ENCODE results near the gene LRBA. TPM values are rescaled to one million over a fixed set of nuclear protein-coding genes. Genes with fewer than 3 reads are reported as not detected.
A peak's percentile ranks its signal among the peaks of the same experiment; 100 is the strongest.

The LRBA gene
- polyA plus RNA-seq, 5 donors: 39.8 to 58.2 (median 54.4) TPM

GRCh38 chr4:150369434-150370380 lies 645.4 kb downstream of the LRBA start:
- no peak for DNase-seq

GRCh38 chr4:150368667-150369066 lies 646.4 kb downstream of the LRBA start:
- no peak for DNase-seq

GRCh38 chr4:150367326-150367725 lies 647.8 kb downstream of the LRBA start:
- no peak for DNase-seq

GRCh38 chr4:150366487-150366999 lies 648.5 kb downstream of the LRBA start:
- DNase-seq: peak in 1 of 2 donors; percentile 15

DNA sequence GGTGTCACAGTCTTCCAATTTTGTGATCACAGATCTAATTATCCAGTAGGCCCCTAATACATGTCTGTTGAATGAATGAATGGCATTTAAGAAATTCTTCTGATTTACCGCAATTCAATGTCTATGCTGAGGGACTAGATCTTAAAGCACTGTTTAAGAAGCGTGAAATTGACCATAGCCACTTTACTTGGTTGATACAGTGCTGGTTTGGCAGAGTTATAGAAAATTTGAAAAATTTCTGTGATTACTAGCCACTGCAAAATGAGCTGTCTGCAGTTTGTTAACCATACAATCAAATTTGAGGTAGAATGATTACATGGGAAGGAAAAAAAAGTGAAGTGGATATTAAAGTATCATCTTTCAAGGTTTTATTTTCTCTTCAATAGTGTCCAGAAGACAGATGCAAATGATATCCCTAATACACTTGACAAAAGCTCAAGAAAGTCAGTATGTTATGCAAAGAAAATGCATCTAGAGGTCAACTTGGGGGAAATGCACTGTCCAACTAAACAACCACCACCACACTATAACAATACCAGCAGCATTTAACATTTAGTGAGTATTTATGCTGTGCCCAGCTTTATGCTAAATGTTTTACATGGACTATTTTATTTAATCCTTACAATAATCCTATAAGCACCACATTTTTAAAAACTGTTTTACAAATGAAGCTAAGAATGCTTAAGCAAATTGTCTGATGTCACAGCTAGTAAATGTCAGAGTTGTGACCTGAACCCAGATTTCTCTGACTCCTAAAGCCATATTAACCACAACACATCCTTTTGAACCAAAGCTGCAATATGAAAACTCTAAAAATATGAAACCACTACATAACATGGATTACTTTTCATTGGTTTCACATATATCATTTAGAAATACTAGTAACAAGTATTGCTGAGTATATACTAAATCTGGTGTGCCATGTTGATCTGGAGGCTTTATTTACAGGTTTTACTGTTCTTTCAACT lies 651.1 kb downstream of the LRBA start:
- DNase-seq: no peak

GRCh38 chr4:150358691-150359090 lies 656.4 kb downstream of the LRBA start:
- DNase-seq: no peak

- DNase-seq: no peak
Observed at GRCh38 chr4:150357829-150358228, 657.3 kb downstream of the LRBA start.

GRCh38 chr4:150355858-150356455 lies 659.1 kb downstream of the LRBA start:
- no peak for DNase-seq

- DNase-seq: no peak
Observed at GRCh38 chr4:150355418-150355817, 659.7 kb downstream of the LRBA start.

GRCh38 chr4:150354214-150354796 lies 660.8 kb downstream of the LRBA start:
- DNase-seq: no peak

- DNase-seq: no peak
Observed at GRCh38 chr4:150348079-150348478, 667.0 kb downstream of the LRBA start.

DNA sequence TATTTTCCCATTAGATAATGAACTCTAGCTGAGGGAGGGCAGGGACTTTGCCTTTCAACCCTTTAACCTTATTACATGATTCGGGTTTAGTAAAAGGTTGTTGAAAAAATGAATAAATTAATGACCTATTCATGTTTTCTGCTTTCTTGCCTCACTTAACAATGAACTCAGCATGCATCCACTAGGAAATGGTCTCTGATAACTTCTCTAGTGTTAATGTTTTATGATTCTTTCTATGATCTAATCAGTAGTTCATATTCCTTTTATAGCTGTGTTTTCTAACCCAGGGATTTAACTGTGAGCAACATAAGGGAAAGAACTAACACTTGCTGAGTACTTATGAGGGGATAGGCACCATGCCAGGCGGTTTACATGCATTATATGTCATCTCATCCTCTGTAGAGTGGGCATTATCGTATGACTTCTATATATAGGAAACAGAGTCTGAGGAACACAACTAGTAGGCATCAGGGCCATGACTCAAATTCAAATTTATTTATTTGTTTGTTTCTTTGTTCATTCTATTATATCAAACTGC lies 669.8 kb downstream of the LRBA start:
- DNase-seq: no peak

- DNase-seq: no peak
Observed at GRCh38 chr4:150343796-150344195, 671.3 kb downstream of the LRBA start.

- no peak for DNase-seq
Observed at GRCh38 chr4:150342945-150343344, 672.1 kb downstream of the LRBA start.

GRCh38 chr4:150337734-150338133 lies 677.4 kb downstream of the LRBA start:
- DNase-seq: peak; percentile 31 to 40

GRCh38 chr4:150336676-150337412 lies 678.2 kb downstream of the LRBA start:
- DNase-seq: no peak

DNA sequence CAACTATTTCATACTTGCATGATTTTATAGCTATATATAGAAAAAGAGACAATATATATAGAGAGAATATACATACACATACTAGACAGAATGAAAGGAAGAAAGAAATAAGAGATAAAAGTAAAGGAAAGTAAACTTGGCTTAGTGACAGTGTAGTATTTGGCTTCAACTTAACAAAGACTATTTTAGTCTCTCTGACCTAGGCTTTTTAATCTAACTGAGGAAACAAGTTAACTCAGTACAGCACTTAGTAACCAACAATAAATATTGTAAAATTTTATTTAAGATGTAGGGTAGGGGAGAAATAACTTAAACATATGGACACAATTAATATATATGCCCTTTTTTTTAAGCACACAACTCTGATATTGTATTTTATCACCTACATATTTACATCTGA lies 682.1 kb downstream of the LRBA start:
- DNase-seq: no peak

DNA sequence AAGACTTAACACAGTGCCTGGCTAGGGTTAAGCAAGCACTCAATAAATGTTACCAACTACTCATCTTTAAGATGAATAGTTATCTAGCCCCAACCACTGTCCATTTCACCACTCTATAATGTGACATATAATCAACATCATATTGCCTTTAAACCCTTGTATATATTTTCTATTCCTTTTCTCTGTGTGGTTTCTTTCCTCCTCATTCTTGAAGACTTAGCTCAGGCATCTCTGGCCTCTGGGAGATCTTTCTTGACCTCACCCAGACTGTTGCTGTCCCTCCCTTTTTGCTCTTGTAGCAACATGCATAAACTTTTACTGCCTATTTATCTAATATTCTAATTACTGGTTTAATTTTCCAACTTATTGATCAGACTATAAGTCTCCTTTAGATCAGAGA lies 683.0 kb downstream of the LRBA start:
- DNase-seq: no peak

- no peak for DNase-seq
Observed at GRCh38 chr4:150329373-150329772, 685.7 kb downstream of the LRBA start.

GRCh38 chr4:150328496-150328895 lies 686.6 kb downstream of the LRBA start:
- DNase-seq: no peak
